Measurements from ENCODE around the gene USP13. TPM values are rescaled to one million over a fixed set of nuclear protein-coding genes. Genes with fewer than 3 reads are reported as not detected.

USP13 gene
- total and polyA plus RNA-seq, 4 donors = 2.4 to 7.3 (median 4.2) TPM

DNA sequence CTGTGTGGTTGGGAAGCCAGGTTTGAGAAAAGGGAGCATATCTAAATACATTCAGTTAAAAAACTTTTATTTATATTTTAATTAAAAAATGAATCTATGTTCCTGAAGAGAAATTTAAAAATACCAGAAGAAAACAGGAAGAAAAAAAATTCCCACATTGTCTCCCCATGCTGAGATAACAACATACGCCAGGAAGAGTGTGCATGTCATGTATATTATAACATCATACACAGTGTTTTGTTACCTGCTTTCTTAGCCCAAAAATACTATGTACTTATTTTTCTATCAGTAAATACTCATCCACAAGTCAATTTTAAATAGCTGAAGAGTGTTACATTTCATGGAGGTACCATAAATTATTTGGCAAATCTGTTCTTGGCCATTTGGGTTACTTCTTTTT, 18.5 kb downstream of the USP13 start:
- no peak for TF ChIP-seq EGR1 (IDR thresholded peaks at IDR 0.05; ENCODE audit: low read depth in 2 of 2)
- no peak for TF ChIP-seq GABPA (IDR thresholded peaks at IDR 0.05 in 1 of 2, conservative IDR thresholded peaks at IDR 0.05 in 1 of 2)
- TF ChIP-seq JUND (IDR thresholded peaks at IDR 0.05) = no peak
- no peaks in the 10 kb centered on the region for H3K27me3 ChIP-seq (ENCODE audit: control insufficient read depth in 4 of 4, insufficient read depth in 4 of 4, low read length in 3 of 4)
- H3K9ac ChIP-seq (ENCODE audit: low read depth in 1 of 2, low read length in 2 of 2) = no peak overlapping the region
- peaks cover 0 to 4% (median 0%) of the 10 kb centered on the region in 4 donors for H3K4me1 ChIP-seq (ENCODE audit: control insufficient read depth in 4 of 4, insufficient read depth in 4 of 4, low read length in 3 of 4)
- H3K36me3 ChIP-seq (ENCODE audit: control insufficient read depth in 4 of 4, insufficient read depth in 3 of 4, low read depth in 1 of 4, low read length in 3 of 4) = no peaks in the 10 kb centered on the region
- no peak for DNase-seq (ENCODE audit: low spot score)
- no peak overlapping the region for H3K4me3 ChIP-seq (ENCODE audit: low read depth in 1 of 3, low read length in 3 of 3)
- no peaks in the 10 kb centered on the region for H3K9me3 ChIP-seq (ENCODE audit: control insufficient read depth in 4 of 4, low read length in 3 of 4)
- 87% methylated on average over 1 of the region's 1 CpG for WGBS
- H3K27ac ChIP-seq (ENCODE audit: low read depth in 1 of 2, low read length in 2 of 2) = peak overlapping the region in 1 of 2 donors; percentile 58

DNA sequence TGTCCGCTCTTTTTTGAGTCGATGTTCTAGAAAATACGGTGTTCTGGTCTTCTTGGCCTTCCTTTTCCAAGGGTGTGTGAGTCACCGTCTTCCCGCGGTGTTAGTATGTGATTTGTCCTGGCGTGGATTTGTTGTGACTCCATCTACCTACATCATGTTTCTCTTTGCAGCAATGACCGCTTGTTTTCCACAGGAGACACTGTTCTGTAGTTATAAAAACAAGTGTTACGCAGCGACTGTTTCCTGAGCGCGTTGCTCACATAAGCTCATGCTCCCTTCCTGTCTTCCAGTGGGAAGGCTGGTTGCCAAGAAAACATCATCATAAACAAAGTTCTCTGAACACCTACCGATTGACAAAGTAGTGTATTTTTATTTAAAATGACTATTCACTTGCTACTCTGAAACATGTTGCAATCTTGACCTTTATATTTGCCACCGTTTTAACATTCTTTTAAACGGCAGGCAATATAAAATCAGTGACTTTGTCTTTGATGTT, 19.0 kb downstream of the USP13 start:
- H3K9me3 ChIP-seq (ENCODE audit: control insufficient read depth in 4 of 4, low read length in 3 of 4) = no peaks in the 10 kb centered on the region
- no peak overlapping the region for H3K4me3 ChIP-seq (ENCODE audit: low read depth in 1 of 3, low read length in 3 of 3)
- H3K27me3 ChIP-seq (ENCODE audit: control insufficient read depth in 4 of 4, insufficient read depth in 4 of 4, low read length in 3 of 4) = no peaks in the 10 kb centered on the region
- no peak overlapping the region for H3K27ac ChIP-seq (ENCODE audit: low read depth in 1 of 2, low read length in 2 of 2)
- no peak for DNase-seq (ENCODE audit: low spot score)
- H3K4me1 ChIP-seq (ENCODE audit: control insufficient read depth in 4 of 4, insufficient read depth in 4 of 4, low read length in 3 of 4) = peaks cover 0 to 4% (median 0%) of the 10 kb centered on the region in 4 donors
- TF ChIP-seq EGR1 (IDR thresholded peaks at IDR 0.05; ENCODE audit: low read depth in 2 of 2) (no peak), HNF4A (conservative IDR thresholded peaks at IDR 0.05) (peak in 1 of 2 donors; percentile 7)
- no peaks in the 10 kb centered on the region for H3K36me3 ChIP-seq (ENCODE audit: control insufficient read depth in 4 of 4, insufficient read depth in 3 of 4, low read depth in 1 of 4, low read length in 3 of 4)
- WGBS = 67% methylated on average over 15 of the region's 15 CpGs
- H3K9ac ChIP-seq (ENCODE audit: low read depth in 1 of 2, low read length in 2 of 2) = no peak overlapping the region

DNA sequence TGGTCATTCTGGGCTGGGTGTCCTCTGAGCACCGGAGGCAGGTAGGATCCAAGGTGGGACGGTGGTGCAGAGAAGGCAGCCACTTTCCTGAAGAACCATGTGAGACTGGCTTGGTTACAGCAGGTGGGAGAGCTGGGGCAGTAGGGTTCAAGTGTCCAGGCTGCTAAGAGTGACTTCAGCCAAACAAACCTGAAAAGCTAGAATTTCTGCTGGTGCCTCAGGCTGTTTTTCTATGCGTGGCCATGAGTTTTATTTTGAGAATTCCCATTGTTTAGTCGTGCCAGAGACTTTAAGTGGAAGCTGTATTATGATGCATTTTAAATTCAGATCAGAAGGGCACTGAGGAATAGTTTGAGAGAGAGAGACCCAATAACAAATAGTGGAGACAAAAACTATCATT, 20.1 kb downstream of the USP13 start:
- no peak overlapping the region for H3K27ac ChIP-seq (ENCODE audit: low read depth in 1 of 2, low read length in 2 of 2)
- DNase-seq (ENCODE audit: low spot score) = no peak
- WGBS = 90% methylated on average over 4 of the region's 4 CpGs
- H3K9me3 ChIP-seq (ENCODE audit: control insufficient read depth in 4 of 4, low read length in 3 of 4) = no peaks in the 10 kb centered on the region
- H3K9ac ChIP-seq (ENCODE audit: low read depth in 1 of 2, low read length in 2 of 2) = no peak overlapping the region
- no peaks in the 10 kb centered on the region for H3K27me3 ChIP-seq (ENCODE audit: control insufficient read depth in 4 of 4, insufficient read depth in 4 of 4, low read length in 3 of 4)
- TF ChIP-seq, protein P1, sequence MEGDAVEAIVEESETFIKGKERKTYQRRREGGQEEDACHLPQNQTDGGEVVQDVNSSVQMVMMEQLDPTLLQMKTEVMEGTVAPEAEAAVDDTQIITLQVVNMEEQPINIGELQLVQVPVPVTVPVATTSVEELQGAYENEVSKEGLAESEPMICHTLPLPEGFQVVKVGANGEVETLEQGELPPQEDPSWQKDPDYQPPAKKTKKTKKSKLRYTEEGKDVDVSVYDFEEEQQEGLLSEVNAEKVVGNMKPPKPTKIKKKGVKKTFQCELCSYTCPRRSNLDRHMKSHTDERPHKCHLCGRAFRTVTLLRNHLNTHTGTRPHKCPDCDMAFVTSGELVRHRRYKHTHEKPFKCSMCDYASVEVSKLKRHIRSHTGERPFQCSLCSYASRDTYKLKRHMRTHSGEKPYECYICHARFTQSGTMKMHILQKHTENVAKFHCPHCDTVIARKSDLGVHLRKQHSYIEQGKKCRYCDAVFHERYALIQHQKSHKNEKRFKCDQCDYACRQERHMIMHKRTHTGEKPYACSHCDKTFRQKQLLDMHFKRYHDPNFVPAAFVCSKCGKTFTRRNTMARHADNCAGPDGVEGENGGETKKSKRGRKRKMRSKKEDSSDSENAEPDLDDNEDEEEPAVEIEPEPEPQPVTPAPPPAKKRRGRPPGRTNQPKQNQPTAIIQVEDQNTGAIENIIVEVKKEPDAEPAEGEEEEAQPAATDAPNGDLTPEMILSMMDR (IDR thresholded peaks at IDR 0.05; ENCODE audit: low read depth, low read length, missing input control) = no peak
- TF ChIP-seq RAD21 (IDR thresholded peaks at IDR 0.05) (no peak), YY1 (IDR thresholded peaks at IDR 0.05) (no peak), NR2F2 (IDR thresholded peaks at IDR 0.05) (no peak), SP1 (IDR thresholded peaks at IDR 0.05) (no peak), JUND (IDR thresholded peaks at IDR 0.05) (no peak), GABPA (IDR thresholded peaks at IDR 0.05 in 1 of 2, conservative IDR thresholded peaks at IDR 0.05 in 1 of 2) (no peak), HNF4G (IDR thresholded peaks at IDR 0.05) (no peak), FOXA1 (IDR thresholded peaks at IDR 0.05) (no peak), HNF4A (conservative IDR thresholded peaks at IDR 0.05) (no peak)
- TF ChIP-seq, protein P2, sequence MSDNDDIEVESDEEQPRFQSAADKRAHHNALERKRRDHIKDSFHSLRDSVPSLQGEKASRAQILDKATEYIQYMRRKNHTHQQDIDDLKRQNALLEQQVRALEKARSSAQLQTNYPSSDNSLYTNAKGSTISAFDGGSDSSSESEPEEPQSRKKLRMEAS (IDR thresholded peaks at IDR 0.05) = no peak
- TF ChIP-seq, protein P3, sequence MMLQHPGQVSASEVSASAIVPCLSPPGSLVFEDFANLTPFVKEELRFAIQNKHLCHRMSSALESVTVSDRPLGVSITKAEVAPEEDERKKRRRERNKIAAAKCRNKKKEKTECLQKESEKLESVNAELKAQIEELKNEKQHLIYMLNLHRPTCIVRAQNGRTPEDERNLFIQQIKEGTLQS (IDR thresholded peaks at IDR 0.05) = no peak
- TF ChIP-seq, protein P4, sequence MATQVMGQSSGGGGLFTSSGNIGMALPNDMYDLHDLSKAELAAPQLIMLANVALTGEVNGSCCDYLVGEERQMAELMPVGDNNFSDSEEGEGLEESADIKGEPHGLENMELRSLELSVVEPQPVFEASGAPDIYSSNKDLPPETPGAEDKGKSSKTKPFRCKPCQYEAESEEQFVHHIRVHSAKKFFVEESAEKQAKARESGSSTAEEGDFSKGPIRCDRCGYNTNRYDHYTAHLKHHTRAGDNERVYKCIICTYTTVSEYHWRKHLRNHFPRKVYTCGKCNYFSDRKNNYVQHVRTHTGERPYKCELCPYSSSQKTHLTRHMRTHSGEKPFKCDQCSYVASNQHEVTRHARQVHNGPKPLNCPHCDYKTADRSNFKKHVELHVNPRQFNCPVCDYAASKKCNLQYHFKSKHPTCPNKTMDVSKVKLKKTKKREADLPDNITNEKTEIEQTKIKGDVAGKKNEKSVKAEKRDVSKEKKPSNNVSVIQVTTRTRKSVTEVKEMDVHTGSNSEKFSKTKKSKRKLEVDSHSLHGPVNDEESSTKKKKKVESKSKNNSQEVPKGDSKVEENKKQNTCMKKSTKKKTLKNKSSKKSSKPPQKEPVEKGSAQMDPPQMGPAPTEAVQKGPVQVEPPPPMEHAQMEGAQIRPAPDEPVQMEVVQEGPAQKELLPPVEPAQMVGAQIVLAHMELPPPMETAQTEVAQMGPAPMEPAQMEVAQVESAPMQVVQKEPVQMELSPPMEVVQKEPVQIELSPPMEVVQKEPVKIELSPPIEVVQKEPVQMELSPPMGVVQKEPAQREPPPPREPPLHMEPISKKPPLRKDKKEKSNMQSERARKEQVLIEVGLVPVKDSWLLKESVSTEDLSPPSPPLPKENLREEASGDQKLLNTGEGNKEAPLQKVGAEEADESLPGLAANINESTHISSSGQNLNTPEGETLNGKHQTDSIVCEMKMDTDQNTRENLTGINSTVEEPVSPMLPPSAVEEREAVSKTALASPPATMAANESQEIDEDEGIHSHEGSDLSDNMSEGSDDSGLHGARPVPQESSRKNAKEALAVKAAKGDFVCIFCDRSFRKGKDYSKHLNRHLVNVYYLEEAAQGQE (IDR thresholded peaks at IDR 0.05) = no peak
- H3K36me3 ChIP-seq (ENCODE audit: control insufficient read depth in 4 of 4, insufficient read depth in 3 of 4, low read depth in 1 of 4, low read length in 3 of 4) = no peaks in the 10 kb centered on the region
- peaks cover 0 to 4% (median 0%) of the 10 kb centered on the region in 4 donors for H3K4me1 ChIP-seq (ENCODE audit: control insufficient read depth in 4 of 4, insufficient read depth in 4 of 4, low read length in 3 of 4)
- no peak overlapping the region for H3K4me3 ChIP-seq (ENCODE audit: low read depth in 1 of 3, low read length in 3 of 3)
